GM12892 (cell line): ENCODE results near the gene LTB4R.

Experiments used
- POLR2A ChIP-seq: IDR thresholded peaks from 2 replicates; pipeline ENCODE4 v1.6.1; 2011; ENCODE audit warnings: low read depth, low read length, control low read depth
- POLR2AphosphoS5 ChIP-seq: IDR thresholded peaks from 2 replicates; pipeline ENCODE4 v1.6.1; 2011; ENCODE audit warnings: low read depth, low read length, control low read depth
- TAF1 ChIP-seq: IDR thresholded peaks from 2 replicates; pipeline ENCODE4 v1.6.1; 2011; ENCODE audit warnings: low read depth, mild to moderate bottlenecking, control low read depth, low read length, borderline replicate concordance

DNA sequence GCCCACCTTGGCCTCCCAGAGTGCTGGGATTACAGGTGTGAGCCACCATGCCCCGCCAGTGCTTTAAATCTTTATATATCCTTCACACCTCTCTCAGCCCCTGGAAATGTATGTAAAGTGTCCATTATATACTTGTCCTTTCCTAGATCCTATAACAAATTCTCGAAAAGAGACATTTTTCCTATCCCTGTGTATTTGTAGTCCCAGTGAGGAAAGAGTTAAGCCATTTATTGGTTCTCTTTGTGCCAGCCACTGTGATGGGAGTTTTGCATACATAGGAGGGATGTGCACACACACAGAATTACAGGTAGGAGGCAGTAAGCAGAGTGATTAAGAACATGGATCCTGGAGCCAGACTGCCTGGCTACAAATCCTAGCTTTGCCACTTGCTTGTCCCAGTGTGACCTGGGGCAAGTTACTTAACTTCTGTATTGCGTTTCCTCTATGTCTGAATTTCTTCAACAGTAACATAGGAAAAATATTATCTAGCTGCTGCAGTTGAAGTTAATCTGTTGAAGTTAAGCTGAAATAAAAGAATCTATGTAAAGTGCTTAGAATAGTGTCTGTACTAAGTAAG is 37.8 kb upstream of the LTB4R start:
- TF ChIP-seq POLR2A (no peak), POLR2AphosphoS5 (no peak), TAF1 (no peak)
